ENCODE data around the gene SPINDOC. TPM values are rescaled to one million over a fixed set of nuclear protein-coding genes. Genes with fewer than 3 reads are reported as not detected.

SPINDOC gene
- total and polyA plus RNA-seq, 9 of the 15 experiments (the other 6 are each of a cell fraction or from before 2014, with no cell fraction given) = 0.70 to 36.3 (median 19.6) TPM

DNA sequence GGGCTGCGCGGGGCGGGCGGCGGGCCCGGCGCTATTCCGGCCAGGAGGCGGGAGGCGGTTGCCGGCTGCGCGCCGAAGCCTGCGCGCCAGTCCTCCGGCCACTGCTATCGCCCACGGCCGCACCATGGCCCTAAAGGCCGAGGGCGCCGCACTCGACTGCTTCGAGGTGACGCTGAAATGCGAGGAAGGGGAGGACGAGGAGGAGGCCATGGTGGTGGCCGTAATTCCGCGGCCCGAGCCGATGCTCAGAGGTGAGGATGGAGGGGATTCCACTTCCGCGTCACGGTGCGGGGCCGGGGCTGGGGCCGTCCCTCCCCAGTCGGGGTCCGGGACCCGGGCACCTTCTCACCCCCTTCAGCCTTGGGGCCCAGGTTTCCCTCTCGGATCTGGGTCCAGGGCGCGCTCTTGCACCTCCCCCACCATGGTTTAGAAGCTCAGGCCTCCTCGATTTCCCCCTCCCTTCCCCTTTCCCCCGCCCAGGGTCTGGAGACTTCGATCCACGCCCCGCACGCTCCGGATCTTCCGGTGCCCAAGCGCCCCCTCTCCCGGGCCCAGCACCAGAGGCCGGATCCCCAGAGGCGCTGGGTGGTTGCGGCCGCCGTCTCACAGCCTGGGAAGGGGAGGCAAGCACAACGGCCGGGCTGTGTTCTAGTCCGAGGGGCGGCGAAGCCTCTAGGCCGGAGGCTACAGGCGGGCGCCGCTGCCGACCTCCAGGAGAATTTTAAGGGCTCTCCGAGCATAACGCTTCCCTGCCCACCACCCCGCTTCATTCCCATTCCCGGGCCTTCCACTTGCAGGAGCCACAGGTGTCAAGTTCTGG, 517 bp downstream of the SPINDOC start (continued):
- TF ChIP-seq, protein P1, sequence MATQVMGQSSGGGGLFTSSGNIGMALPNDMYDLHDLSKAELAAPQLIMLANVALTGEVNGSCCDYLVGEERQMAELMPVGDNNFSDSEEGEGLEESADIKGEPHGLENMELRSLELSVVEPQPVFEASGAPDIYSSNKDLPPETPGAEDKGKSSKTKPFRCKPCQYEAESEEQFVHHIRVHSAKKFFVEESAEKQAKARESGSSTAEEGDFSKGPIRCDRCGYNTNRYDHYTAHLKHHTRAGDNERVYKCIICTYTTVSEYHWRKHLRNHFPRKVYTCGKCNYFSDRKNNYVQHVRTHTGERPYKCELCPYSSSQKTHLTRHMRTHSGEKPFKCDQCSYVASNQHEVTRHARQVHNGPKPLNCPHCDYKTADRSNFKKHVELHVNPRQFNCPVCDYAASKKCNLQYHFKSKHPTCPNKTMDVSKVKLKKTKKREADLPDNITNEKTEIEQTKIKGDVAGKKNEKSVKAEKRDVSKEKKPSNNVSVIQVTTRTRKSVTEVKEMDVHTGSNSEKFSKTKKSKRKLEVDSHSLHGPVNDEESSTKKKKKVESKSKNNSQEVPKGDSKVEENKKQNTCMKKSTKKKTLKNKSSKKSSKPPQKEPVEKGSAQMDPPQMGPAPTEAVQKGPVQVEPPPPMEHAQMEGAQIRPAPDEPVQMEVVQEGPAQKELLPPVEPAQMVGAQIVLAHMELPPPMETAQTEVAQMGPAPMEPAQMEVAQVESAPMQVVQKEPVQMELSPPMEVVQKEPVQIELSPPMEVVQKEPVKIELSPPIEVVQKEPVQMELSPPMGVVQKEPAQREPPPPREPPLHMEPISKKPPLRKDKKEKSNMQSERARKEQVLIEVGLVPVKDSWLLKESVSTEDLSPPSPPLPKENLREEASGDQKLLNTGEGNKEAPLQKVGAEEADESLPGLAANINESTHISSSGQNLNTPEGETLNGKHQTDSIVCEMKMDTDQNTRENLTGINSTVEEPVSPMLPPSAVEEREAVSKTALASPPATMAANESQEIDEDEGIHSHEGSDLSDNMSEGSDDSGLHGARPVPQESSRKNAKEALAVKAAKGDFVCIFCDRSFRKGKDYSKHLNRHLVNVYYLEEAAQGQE (IDR thresholded peaks at IDR 0.05; ENCODE audit: borderline replicate concordance) = no peak
- TF ChIP-seq, protein P1 (CRISPR knock-in tag; IDR thresholded peaks at IDR 0.05; ENCODE audit: low read depth) = 0 out of 2 replicates have a peak, but pooled peaks have one; percentile 12
- TF ChIP-seq FOXK1 (CRISPR knock-in tag; IDR thresholded peaks at IDR 0.05; ENCODE audit: borderline replicate concordance) = no peak
- TF ChIP-seq, protein P2, sequence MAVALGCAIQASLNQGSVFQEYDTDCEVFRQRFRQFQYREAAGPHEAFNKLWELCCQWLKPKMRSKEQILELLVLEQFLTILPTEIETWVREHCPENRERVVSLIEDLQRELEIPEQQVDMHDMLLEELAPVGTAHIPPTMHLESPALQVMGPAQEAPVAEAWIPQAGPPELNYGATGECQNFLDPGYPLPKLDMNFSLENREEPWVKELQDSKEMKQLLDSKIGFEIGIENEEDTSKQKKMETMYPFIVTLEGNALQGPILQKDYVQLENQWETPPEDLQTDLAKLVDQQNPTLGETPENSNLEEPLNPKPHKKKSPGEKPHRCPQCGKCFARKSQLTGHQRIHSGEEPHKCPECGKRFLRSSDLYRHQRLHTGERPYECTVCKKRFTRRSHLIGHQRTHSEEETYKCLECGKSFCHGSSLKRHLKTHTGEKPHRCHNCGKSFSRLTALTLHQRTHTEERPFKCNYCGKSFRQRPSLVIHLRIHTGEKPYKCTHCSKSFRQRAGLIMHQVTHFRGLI (CRISPR knock-in tag; IDR thresholded peaks at IDR 0.05) = no peak
- no peak for TF ChIP-seq ZNF174 (CRISPR knock-in tag; IDR thresholded peaks at IDR 0.05)
- TF ChIP-seq, protein P3, sequence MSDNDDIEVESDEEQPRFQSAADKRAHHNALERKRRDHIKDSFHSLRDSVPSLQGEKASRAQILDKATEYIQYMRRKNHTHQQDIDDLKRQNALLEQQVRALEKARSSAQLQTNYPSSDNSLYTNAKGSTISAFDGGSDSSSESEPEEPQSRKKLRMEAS (CRISPR knock-in tag; IDR thresholded peaks at IDR 0.05) = peak; percentile 36
- peak; percentile 29 for TF ChIP-seq PHF20 (IDR thresholded peaks at IDR 0.05; ENCODE audit: partially characterized antibody)
- peak; percentile 80 to 83 for TF ChIP-seq NRF1 (conservative IDR thresholded peaks at IDR 0.05 in 1 of 2, IDR thresholded peaks at IDR 0.05 in 1 of 2)
- TF ChIP-seq NONO (IDR thresholded peaks at IDR 0.05; ENCODE audit: low read depth in 2 of 2, low read length in 1 of 2) = 0 out of 4 replicates have a peak, but pooled peaks of 1 of the 2 experiments have one; percentile 60
- TF ChIP-seq ZNF146 (CRISPR knock-in tag; IDR thresholded peaks at IDR 0.05; ENCODE audit: unreplicated experiment) = peak; percentile 5
- TF ChIP-seq IRF2 (CRISPR knock-in tag; IDR thresholded peaks at IDR 0.05) = no peak
- TF ChIP-seq, protein P4, sequence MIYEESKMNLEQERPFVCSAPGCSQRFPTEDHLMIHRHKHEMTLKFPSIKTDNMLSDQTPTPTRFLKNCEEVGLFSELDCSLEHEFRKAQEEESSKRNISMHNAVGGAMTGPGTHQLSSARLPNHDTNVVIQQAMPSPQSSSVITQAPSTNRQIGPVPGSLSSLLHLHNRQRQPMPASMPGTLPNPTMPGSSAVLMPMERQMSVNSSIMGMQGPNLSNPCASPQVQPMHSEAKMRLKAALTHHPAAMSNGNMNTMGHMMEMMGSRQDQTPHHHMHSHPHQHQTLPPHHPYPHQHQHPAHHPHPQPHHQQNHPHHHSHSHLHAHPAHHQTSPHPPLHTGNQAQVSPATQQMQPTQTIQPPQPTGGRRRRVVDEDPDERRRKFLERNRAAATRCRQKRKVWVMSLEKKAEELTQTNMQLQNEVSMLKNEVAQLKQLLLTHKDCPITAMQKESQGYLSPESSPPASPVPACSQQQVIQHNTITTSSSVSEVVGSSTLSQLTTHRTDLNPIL (CRISPR knock-in tag; IDR thresholded peaks at IDR 0.05) = no peak
- TF ChIP-seq MEF2D (tag; conservative IDR thresholded peaks at IDR 0.05; ENCODE audit: low read depth) = no peak
- peak; percentile 21; the same call in 1 of the 2 replicates for TF ChIP-seq CTBP1 (IDR thresholded peaks at IDR 0.05; ENCODE audit: borderline replicate concordance)
- TF ChIP-seq ZNF764 (CRISPR knock-in tag; IDR thresholded peaks at IDR 0.05; ENCODE audit: low read depth) = no peak
- no peak for TF ChIP-seq GTF2E2 (tag; IDR thresholded peaks at IDR 0.05)
- TF ChIP-seq L3MBTL2 (IDR thresholded peaks at IDR 0.05) = peak; percentile 32; the same call in 1 of the 2 replicates

Measured in K562 (cell line).